Stimulated activated memory B cell treated with anti-CD40 and anti-IgM and Interleukin-4, amounts not matched to agents 10 μg/mL and 1 μg/mL and 100 μg/mL, for 72 hours (primary cell): ENCODE data around the gene FAM53A.

ENCODE experiments used
- ATAC-seq: fragments of 150-1000 bp; cut with Tn5 transposase; 2 replicates; pipeline ENCODE4 v1.10.0; 2021
- H3K27ac Mint-ChIP-seq: one replicate; pipeline ENCODE4 v1.8.0; 2022; ENCODE audit warnings: mild to moderate bottlenecking, mixed read lengths
- H3K27me3 Mint-ChIP-seq: one replicate; pipeline ENCODE4 v1.8.0; 2022; ENCODE audit warnings: mixed read lengths
- H3K36me3 Mint-ChIP-seq: one replicate; pipeline ENCODE4 v1.8.0; 2022; ENCODE audit warnings: mixed read lengths
- H3K4me1 Mint-ChIP-seq: one replicate; pipeline ENCODE4 v1.8.0; 2022; ENCODE audit warnings: mixed read lengths
- H3K4me3 Mint-ChIP-seq: one replicate; pipeline ENCODE4 v1.8.0; 2022; ENCODE audit warnings: mild to moderate bottlenecking, moderate library complexity, mixed read lengths
- H3K9me3 Mint-ChIP-seq: one replicate; pipeline ENCODE4 v1.8.0; 2022; ENCODE audit warnings: mixed read lengths

FAM53A gene

DNA sequence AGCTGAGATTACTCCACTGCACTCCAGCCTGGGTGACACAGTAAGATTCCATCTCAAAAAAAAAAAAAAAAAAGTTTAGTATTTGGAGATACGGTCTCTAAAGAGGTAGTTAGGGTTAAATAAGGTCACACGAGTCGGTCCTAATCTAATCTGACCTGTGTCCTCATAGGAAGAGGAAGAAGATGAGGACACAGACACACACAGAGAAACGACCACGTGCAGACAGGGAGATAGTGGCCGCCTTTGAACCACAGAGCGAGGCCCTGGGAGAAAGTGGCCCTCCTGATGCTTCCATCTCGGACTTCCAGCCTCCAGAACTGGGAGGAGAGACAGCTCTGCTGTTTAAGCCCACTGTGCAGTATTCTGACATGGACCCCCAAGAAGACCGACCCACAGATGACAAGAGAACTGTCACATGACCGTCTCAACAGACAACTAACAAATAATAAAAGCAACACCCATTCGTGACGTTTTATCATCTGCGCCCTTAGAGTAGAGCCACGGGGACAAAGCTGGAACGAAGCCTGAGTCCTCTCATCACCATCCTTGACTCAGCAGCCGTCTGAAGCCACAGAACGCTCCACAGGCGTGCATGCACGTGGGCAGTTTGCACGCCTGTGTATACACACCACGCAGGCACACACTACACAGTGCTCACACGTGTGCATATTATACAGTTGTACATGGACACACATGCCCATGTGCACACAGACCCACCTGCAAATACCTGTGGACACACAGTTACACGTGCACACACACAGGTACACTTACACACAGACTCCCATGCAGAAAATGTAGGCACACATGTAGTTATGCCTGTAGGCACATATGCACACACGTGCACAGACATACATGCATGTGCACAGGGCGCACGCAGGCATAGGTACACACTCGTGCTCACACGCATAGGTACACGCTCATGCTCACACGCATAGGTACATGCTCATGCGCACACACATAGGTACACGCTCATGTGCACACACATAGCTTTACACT is 51.7 kb downstream of the FAM53A start:
- H3K36me3 Mint-ChIP-seq = no peaks in the 10 kb centered on the region
- no peaks in the 10 kb centered on the region for H3K9me3 Mint-ChIP-seq
- peaks cover 6% of the 10 kb centered on the region for H3K27me3 Mint-ChIP-seq
- H3K4me1 Mint-ChIP-seq = no peaks in the 10 kb centered on the region
- H3K4me3 Mint-ChIP-seq = no peak overlapping the region
- no peak for ATAC-seq
- no peak overlapping the region for H3K27ac Mint-ChIP-seq

DNA sequence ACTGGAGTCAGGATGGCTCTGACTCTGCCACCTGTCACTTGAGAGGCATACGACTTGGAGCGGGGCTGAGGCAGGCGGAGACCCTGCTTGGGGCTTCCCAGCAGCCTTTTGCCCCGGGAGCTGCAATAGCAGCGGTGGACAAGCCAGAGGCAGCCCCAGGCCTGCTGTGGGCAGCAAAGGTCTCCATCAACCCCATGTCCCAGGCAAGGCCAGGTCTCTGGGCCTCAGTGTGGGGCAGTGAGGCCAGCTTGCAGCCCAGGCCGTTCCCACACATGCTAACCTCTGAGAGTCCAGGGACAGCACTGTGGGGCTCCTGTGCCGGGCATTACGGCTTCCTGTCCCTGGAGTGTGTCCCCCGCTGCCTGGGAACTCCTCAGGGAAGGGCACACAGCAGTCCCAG is 53.0 kb downstream of the FAM53A start:
- Mint-ChIP-seq H3K9me3 (no peaks in the 10 kb centered on the region), H3K36me3 (no peaks in the 10 kb centered on the region), H3K27me3 (peaks cover 6% of the 10 kb centered on the region), H3K4me1 (no peaks in the 10 kb centered on the region), H3K4me3 (no peak overlapping the region), H3K27ac (no peak overlapping the region)
- ATAC-seq = no peak

DNA sequence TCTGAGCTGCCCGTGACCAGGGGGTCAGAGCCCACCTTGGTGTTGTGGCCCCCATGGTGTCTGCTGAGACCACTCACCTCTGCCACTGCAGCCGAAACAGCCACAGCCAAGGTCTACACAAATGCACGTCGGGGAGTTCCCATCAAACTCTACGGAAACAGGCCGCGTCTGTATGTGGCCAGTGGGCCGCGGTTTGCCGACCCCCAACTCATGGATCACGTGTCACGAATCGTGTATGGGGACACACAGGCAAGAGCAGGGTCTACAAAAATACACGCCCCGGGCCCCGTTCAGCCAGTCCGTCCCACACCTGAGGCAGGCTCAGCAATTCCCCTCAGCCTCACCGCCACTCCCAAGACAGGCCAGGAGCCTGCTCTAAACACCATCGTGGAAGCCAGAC is 53.8 kb downstream of the FAM53A start:
- Mint-ChIP-seq H3K4me1 (no peaks in the 10 kb centered on the region), H3K36me3 (no peaks in the 10 kb centered on the region), H3K27me3 (peaks cover 6% of the 10 kb centered on the region), H3K4me3 (no peak overlapping the region), H3K27ac (no peak overlapping the region), H3K9me3 (no peaks in the 10 kb centered on the region)
- ATAC-seq = no peak

DNA sequence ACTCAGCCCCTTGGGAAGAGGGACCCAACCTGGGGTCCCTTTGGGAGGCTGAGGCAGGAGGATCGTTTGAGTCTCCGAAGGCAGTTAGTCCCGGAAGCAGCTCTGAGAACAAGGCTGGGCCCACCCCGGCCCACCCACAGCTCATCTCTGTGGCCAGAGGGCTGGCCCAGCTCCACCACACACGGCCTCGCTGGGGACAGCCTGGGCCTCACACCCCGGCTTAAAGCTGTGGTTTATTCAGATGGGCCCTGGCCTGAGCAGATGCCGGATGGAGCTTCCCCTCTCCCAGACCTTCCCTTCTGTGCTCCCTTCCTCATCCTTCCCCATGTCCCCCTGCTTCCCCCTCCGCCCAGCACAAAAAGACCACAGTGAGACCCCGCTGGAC is 54.4 kb downstream of the FAM53A start:
- no peak for ATAC-seq

DNA sequence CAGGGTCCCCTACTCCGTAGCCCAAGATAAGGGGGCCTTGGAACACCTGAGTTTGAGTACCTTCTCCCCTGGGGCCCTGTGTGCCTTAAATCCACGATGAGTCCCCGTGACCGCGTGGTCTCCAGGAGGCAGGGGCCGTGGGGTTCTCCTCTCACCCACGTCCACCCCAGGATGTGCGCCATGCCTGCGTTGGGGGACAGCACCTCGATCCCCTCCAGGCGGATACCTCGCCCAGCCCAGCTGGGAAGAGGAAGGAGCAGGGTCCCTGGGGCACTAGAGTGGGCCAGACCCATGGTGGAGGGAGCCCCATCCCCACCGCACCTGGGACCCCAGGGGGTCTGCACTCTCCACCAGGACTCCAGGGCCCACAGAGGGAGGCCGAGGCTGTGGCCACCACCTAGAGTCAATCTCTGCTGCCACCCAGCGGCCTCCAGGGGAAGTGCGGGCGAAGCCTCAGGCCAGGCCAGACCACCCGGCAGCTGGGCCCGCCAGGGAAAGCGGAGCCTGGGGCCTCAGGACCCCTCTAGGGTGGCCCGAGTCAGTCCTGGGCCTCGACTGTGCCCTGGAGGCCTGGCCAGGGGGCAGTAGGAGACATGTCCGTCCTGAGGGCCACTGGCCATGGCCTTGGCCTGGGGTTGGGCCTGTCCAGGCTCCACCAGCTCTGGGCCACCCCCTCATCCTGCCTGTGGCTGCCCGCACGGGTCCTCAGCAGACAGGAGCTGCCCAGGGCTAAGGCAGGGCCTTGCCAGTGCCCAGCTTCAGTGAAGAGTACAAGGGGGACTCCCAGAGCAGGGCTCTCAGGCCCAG is 55.0 kb downstream of the FAM53A start:
- peak; percentile 68 for ATAC-seq
- no peak overlapping the region for H3K4me3 Mint-ChIP-seq
- no peak overlapping the region for H3K27ac Mint-ChIP-seq
- H3K27me3 Mint-ChIP-seq = peaks cover 6% of the 10 kb centered on the region
- no peaks in the 10 kb centered on the region for H3K4me1 Mint-ChIP-seq
- H3K36me3 Mint-ChIP-seq = no peaks in the 10 kb centered on the region
- no peaks in the 10 kb centered on the region for H3K9me3 Mint-ChIP-seq

More for the DNA sequence above, 54.4 kb downstream of the FAM53A start:
- Mint-ChIP-seq H3K36me3 (no peaks in the 10 kb centered on the region), H3K27ac (no peak overlapping the region), H3K9me3 (no peaks in the 10 kb centered on the region), H3K4me3 (no peak overlapping the region), H3K4me1 (no peaks in the 10 kb centered on the region), H3K27me3 (peaks cover 6% of the 10 kb centered on the region)

DNA sequence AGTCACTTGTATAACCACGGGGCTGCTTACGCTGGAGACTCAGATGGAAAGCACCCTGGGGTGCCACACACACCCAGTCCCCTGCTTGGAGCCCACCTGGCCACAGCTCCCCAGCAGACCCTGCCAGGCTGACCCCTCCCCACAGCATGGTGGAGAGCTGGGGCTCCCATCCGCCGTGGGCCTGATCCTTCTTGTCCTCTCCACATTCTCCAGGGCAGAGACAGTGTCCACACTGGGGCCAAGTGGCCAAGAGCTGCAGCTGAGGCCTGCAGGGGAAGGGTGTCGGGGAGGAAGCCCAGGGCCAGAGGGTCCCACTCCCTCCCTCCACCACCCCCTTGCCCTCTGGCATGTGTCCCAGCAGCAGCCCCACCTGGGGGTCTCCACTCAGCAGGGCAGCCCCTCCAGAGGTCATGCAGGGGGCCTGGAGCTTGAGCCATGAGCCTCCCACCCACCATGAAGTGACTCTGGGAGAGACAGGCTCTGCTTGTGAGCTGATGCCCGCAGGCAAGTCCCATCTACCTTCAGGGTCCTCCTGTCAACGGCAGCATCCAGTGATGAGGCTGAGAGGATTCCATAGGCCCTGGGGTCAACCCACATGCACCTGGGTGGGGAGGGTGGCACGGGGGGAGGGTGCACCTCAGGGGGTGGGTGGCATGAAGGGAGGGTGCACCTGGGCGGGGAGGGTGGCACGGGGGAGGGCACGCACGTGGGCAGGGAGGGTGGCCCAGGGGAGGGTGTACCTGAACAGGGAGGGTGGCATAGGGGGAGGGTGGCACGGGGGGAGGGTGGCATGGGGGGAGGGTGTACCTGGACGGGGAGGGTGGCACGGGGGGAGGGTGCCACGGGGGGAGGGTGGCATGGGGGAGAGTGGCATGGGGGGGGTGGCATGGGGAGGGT is 56.4 kb downstream of the FAM53A start:
- H3K27ac Mint-ChIP-seq = no peak overlapping the region
- H3K4me1 Mint-ChIP-seq = no peaks in the 10 kb centered on the region
- H3K4me3 Mint-ChIP-seq = no peak overlapping the region
- peak; percentile 51 for ATAC-seq
- H3K27me3 Mint-ChIP-seq = peaks cover 6% of the 10 kb centered on the region
- no peaks in the 10 kb centered on the region for H3K9me3 Mint-ChIP-seq
- H3K36me3 Mint-ChIP-seq = no peaks in the 10 kb centered on the region

DNA sequence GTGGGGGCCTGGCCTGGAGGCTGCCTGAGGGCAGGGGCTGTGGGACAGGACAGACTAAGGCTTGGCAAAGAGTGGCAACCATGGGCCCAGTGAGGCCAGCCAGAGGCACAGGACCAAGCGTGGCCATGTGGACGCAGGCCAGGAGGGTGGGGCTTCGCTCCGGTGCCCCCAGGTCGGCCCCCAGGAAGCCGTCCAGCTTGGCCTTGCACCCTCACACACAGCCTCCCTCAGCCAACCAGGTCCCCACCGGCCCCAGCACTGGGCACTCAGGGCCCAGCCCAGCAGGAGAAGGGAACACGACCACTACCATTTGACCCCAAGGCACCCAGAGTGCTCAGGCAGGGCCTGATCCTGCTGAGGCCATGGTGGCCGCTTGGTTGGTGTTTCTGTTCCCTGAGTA is 57.2 kb downstream of the FAM53A start:
- ATAC-seq = no peak
- Mint-ChIP-seq H3K4me1 (no peaks in the 10 kb centered on the region), H3K27me3 (peaks cover 6% of the 10 kb centered on the region), H3K36me3 (no peaks in the 10 kb centered on the region), H3K4me3 (no peak overlapping the region), H3K27ac (no peak overlapping the region), H3K9me3 (no peaks in the 10 kb centered on the region)

DNA sequence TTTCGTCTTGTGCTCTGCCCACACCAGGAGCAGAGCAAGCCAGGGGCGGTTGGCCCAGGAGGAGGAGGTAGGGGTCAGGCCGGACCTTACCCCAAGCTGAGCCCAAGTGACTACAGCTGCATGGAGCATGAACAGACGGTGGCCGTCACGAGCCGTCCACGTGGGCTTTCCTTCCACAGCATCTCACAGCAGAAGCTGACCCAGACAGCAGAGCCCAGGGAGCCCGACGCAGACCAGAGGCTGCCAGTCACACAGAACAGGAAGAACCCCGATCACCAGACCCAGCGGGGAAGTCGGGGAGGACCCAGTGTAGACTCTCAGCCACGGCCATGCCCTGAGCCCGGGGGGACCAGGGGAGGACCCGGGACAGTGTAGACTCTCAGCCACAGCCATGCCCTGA is 58.0 kb downstream of the FAM53A start:
- no peak for ATAC-seq
- Mint-ChIP-seq H3K27me3 (peaks cover 6% of the 10 kb centered on the region), H3K36me3 (no peaks in the 10 kb centered on the region), H3K4me3 (no peak overlapping the region), H3K9me3 (no peaks in the 10 kb centered on the region), H3K4me1 (no peaks in the 10 kb centered on the region), H3K27ac (no peak overlapping the region)

DNA sequence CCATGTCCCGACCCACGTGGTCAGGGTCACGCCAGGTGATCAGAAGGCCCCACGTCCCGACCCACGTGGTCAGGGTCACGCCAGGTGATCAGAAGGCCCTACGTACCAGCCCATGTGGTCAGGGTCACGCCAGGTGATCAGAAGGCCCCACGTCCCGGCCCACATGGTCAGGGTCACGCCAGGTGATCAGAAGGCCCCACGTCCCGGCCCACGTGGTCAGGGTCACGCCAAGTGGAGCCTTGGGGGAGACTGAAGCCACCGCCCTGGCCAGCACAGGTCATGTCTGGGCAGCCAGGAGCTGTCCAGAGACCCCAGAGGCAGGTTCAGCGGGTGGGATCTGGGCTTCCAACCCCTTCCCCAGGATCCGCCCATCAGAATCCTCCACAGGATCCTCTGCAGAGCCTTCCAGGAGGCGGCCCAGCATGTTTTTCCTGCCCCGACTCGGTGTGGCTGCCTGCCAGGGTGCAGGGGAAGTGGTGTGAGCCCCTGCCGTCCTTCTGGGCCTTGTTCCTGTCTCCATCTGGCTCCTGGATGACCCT is 58.4 kb downstream of the FAM53A start:
- no peaks in the 10 kb centered on the region for H3K36me3 Mint-ChIP-seq
- no peak overlapping the region for H3K4me3 Mint-ChIP-seq
- no peak for ATAC-seq
- no peak overlapping the region for H3K27ac Mint-ChIP-seq
- peaks cover 8% of the 10 kb centered on the region for H3K27me3 Mint-ChIP-seq
- no peaks in the 10 kb centered on the region for H3K4me1 Mint-ChIP-seq
- H3K9me3 Mint-ChIP-seq = peaks cover 2% of the 10 kb centered on the region

DNA sequence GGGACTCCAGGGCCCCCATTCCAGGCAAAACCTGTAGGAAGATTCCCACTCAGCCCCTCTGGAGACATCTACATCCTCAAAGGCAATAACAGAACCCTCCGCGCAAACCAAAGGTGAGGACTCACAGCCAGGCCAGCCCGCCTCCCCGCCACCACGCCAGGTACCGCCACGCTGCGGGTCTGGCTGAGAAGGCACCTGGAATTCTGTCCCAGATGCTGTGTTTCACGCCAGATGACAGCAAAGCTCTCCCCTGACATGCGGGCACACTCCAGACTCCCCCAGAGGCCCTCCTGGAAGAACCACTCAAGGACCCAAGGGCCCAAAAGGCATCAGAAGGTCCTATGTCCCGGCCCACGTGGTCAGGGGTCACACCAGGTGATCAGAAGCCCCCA is 59.6 kb downstream of the FAM53A start:
- H3K36me3 Mint-ChIP-seq = no peaks in the 10 kb centered on the region
- H3K27me3 Mint-ChIP-seq = peaks cover 8% of the 10 kb centered on the region
- no peak overlapping the region for H3K4me3 Mint-ChIP-seq
- peaks cover 5% of the 10 kb centered on the region for H3K9me3 Mint-ChIP-seq
- ATAC-seq = no peak
- H3K4me1 Mint-ChIP-seq = no peaks in the 10 kb centered on the region
- no peak overlapping the region for H3K27ac Mint-ChIP-seq

DNA sequence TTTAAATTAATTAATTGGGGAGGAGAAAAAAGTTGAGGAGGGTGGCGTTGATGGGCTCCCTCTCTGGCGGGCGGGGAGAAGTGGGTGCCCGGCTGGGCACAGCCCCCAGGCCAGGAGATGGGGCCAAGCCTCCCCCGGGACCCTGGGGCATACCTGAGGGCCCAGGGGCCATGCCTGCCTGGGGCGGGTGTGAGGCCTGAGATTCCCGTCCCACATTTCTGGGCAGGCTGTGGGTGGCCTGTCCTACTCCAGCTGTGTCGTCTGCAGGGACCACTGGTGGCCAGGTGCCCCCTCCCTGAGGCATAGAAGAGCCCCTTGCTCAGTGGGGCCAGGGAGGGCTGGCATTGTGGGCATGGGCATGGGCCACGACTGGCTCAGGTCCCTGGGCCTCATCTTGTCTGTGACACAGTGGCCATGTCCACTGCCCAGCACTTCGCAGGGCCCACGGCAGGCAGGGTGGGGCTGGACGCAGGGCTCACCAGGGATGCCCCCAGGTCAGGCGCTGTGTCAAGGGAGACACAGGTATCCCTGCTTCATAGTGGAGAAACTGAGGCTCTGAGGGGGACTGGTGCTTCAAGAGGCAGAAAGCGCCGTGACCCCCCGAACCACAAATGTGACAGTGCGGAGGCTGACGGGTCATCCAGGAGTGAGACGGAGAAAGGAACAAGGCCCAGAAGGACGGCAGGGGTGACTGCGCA is 60.1 kb downstream of the FAM53A start:
- Mint-ChIP-seq H3K4me1 (no peaks in the 10 kb centered on the region), H3K27me3 (peaks cover 8% of the 10 kb centered on the region), H3K36me3 (no peaks in the 10 kb centered on the region), H3K4me3 (no peak overlapping the region), H3K27ac (no peak overlapping the region), H3K9me3 (peaks cover 5% of the 10 kb centered on the region)
- ATAC-seq = no peak

DNA sequence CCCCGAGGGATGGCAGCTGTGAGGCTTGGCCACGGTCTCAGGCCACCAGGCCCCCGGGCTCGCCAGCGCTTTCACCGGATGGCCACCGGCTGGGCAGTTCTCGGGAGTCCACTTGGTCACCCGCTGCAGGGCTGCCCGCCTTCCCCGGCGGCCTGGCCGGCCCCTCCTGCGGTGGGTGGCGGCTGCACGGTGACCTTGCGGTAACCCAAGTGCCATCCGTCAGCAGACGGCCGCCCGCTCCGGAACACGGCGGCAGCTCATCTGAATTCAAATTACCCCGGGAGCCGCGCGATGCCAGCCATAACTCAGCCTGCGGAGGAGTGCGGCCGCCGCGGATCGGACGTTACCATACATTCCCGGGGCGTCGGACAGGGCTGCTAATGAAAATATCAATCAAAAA is 60.7 kb downstream of the FAM53A start:
- Mint-ChIP-seq H3K27ac (no peak overlapping the region), H3K4me3 (no peak overlapping the region)
- no peak for ATAC-seq

DNA sequence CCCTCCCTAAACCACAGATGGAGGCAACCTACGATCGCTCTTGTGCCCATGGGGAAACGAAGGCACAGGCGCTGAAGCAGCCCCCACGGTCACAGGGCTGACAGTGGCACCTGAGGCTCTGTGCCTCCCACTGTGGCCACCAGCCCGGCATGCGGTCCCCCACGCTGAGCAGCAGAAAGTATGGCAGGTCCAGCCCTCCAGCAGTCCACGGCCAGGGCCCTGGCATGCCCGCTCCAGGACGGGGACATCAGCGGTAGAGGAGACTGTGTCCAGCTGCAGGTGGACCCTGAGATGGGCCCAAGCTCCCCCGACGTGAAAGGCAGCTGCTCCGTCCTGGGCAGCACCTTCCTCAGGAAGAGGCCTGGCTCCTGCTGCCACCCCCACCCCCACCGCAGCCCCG is 61.2 kb downstream of the FAM53A start:
- Mint-ChIP-seq H3K4me3 (no peak overlapping the region), H3K4me1 (no peaks in the 10 kb centered on the region), H3K27ac (no peak overlapping the region), H3K27me3 (peaks cover 8% of the 10 kb centered on the region), H3K9me3 (peaks cover 6% of the 10 kb centered on the region), H3K36me3 (peaks cover under 1% of the 10 kb centered on the region)
- no peak for ATAC-seq

More for the DNA sequence above, 60.7 kb downstream of the FAM53A start:
- H3K4me1 Mint-ChIP-seq = no peaks in the 10 kb centered on the region
- H3K27me3 Mint-ChIP-seq = peaks cover 8% of the 10 kb centered on the region
- H3K9me3 Mint-ChIP-seq = peaks cover 5% of the 10 kb centered on the region
- H3K36me3 Mint-ChIP-seq = no peaks in the 10 kb centered on the region

DNA sequence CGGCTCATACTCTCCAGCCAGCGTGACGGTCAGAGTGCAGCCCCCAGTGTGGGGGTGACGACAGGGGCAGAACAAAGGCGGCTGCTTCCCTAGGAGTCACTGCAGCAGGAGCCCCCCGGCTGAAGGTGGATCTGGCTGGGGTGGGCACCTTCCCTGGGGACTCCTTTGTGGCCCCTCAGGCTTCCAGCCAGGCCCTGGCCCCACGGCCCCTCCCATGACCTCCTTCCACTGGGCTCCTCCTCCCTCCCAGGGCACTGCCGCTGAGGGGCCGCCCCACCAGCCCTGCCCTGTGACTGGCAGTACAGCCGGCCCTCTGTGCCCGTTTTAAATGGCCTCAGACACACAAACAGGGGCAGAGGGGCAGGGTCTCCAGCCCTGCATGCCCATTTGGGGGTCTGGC is 61.9 kb downstream of the FAM53A start:
- Mint-ChIP-seq H3K4me3 (no peak overlapping the region), H3K27ac (no peak overlapping the region), H3K9me3 (peaks cover 13% of the 10 kb centered on the region), H3K4me1 (no peaks in the 10 kb centered on the region), H3K27me3 (peaks cover 8% of the 10 kb centered on the region), H3K36me3 (peaks cover 7% of the 10 kb centered on the region)
- ATAC-seq = no peak
